Measurements from ENCODE around the gene DLGAP3.
"Not testable (repeated sequence)": the region's sequence is repeated elsewhere in the genome, so short reads cannot be mapped to it uniquely, and the experiment has no call there.

The DLGAP3 gene

DNA sequence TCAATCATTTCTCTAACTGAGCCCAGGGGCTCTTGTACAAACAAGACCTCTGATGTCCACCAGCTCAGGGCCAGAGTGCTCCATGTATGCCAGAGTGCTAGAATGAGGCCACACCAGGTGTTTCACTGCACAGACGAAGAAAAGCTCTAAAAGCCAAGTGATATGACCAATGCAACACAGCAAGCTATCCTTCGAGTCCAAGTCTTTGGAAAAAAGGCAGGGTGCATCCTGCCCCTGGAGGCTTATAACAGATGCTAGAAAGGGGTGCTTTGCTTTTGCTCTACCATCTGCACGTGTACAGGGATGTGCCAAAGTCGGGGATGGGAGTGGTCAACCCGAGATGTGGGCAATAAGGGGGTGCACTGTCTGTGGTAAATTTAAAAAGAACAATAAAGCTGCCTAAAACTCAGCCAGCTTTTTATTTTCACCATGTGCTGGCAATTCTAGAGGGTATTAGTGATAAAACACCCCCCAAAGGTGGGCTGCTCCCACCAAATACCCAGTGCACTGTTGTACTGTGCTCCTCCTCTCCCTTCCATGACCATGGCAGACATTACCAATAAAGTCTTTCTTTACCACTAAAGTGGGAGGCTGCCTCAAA, 102.0 kb downstream of the DLGAP3 start:
- DNase-seq = no peak

DNA sequence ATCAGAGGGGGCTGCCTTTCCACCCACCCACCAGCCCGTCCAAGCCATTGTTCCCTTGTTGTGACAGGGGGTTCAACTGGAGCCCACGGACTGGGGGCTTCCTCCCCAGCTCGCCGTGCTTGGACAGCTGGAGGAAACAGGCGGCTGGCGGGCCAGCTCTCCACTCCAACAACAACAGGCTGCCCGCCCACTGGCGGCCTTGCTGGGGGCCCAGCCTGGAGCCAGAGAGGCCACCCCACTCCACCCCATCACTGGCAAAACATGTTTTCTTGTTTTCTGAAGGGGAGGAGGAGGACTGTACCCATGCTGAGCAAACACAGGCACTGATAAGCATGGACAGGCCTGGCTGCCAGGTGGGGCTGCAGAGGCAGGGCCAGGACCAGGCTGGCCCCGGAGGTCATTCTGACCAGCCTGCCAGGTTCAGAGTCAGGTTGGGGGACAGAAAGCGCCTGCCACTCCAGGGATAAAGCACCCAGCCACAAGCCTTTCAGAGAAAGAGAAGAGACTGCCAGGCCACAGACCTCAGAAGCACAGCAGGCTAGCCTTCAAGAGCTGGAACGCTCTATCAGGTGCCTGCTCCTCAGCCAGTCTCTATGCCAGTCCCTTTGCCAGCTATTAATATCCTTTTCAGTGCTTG, 103.9 kb downstream of the DLGAP3 start:
- no peak for DNase-seq

DNA sequence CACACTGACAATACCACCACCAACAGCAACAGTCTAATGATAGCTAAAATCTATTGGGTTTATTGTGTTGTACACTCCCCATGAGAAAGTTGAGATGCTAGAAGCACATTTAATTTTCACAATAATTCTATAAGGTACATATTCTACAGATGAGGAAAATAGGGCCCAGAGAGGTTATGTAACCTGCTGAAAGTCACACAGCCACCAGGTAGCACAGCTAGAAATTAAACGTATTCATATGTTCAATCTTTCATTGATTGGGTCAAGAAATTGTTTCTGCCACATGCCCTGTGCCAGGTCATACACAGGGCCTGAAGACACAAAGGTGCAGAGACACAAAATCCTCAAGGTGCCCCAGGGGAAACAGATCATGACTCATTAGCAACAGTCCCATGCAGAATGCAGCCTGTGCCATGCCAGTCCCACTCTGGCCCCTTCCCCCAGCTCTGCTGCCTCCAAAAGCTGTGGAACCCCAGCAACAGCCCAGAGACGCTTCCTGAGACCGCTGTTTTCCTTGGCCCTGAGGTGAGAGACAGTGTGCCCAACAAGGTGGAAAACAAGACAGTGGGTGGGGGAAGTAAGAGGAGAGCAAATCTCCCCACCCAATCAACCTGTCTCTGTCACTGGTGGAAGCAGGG, 104.5 kb downstream of the DLGAP3 start:
- DNase-seq = no peak

DNA sequence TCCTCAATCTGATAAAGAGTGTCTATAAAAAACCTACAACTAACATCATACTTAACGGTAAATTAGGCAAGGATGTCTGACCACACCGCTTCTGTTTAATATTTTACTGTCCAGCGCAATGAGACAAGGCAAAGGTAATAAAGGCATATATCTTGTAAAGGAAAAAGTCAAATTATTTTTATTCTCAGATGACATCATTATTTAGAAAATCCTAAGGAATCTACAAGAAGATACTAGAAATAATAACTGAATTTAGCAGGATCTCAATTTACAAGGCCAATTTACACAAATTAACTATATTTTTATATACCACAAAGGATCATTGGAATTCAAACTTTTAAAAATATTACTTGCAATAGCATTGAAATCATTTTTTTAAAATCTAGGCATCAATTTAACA, 107.2 kb downstream of the DLGAP3 start:
- DNase-seq = no peak

DNA sequence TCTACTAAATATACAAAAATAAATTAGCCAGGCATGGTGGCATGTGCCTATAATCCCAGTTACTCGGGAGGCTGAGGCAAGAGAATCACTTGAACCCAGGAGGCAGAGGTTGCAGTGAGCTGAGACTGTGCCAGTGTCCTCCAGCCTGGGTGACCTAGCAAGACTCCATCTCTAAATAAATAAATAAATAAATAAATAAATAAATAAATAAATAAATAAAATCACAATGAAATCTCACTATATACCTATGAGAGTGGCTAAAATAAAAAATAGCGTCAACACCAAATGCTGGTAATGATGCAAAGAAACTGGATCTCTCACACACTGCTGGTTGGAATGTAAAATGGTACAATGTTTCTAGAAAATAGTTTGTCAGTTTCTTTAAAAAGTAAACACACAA, 110.6 kb downstream of the DLGAP3 start:
- DNase-seq = not testable (repeated sequence)

DNA sequence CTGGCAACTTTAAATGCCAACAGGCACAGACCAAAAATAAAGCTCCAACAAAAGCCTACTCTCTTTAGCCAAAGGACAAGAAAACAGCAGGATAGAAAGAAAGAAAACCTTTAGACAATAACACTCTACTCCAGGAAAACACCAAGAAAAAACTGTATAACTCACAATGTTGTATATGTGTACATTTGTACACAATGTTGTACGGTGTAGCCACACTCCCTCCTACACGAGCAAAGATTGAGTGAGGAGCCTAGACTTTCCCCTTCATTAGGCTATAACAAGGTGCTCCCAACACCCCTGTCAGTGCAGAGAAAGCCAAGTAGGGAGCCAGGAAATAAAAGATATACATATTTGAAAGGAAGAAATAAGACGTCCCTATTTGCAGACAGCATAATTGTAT, 112.7 kb downstream of the DLGAP3 start:
- no peak for DNase-seq

DNA sequence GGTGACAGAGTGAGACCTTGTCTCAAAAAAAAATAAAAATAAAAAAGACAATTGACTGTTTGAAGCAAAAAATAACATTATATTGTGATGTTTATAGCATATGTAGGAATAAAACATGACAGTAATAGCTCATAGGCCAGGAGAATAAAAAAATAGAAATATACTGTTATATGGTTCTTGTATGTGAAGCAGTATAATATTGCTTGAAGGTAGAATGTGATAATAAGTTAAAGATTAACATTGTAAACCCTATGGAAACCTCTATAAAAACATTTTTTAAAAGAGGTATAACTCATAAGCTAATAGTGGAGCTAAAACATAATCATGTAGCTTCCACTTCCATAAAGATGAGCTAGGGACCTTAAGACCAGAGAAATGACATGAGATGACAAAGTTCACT, 113.1 kb downstream of the DLGAP3 start:
- no peak for DNase-seq

All from stimulated activated CD4-positive, alpha-beta T cell treated with anti-CD3 and anti-CD28 coated beads, Interleukin-12 subunit alpha, Interleukin-12 subunit beta, amount 100 ng/mL, for 4 hours (primary cell).